Spinal cord (tissue), 10 donors: ENCODE data around the gene PLXNB1. TPM values are rescaled to one million over a fixed set of nuclear protein-coding genes. Genes with fewer than 3 reads are reported as not detected.
"Not testable (repeated sequence)": the region's sequence is repeated elsewhere in the genome, so short reads cannot be mapped to it uniquely, and the experiment has no call there.

Experiments used
- DNase-seq, 6 donors: peaks; one replicate each; pipeline versions ENCODE4 v3.0.0 to v3.0.0-alpha.2; 2013 to 2015; ENCODE audit warnings: low spot score in 6 of 6, low read depth in 4 of 6
- H3K27ac ChIP-seq: one replicate; pipeline ENCODE4 v1.5.1; 2013; ENCODE audit warnings: low read depth, low read length, control low read depth
- H3K27me3 ChIP-seq: one replicate; pipeline ENCODE4 v1.6.1; 2013; ENCODE audit warnings: low read length; ENCODE audit not compliant: control insufficient read depth, insufficient read depth
- H3K36me3 ChIP-seq: one replicate; pipeline ENCODE4 v1.6.1; 2013; ENCODE audit warnings: low read length; ENCODE audit not compliant: control insufficient read depth, insufficient read depth
- H3K4me1 ChIP-seq: one replicate; pipeline ENCODE4 v1.6.1; 2013; ENCODE audit warnings: low read length; ENCODE audit not compliant: control insufficient read depth, insufficient read depth
- H3K4me3 ChIP-seq: one replicate; pipeline ENCODE4 v1.5.1; 2013; ENCODE audit warnings: low read depth, low read length, control low read depth
- H3K9me3 ChIP-seq: one replicate; pipeline ENCODE4 v1.6.1; 2013; ENCODE audit warnings: low read length; ENCODE audit not compliant: control insufficient read depth, insufficient read depth
- WGBS: methylation state at CpG from one replicate; pipeline ENCODE4 v1.1.5; 2013; ENCODE audit warnings: missing lambda C conversion rate; ENCODE audit not compliant: insufficient coverage; 5-methylcytosine and 5-hydroxymethylcytosine counted together
- long read RNA-seq, 4 donors: transcript quantifications; one replicate each; lab custom pipeline, GENCODE V29; 2026
- polyA plus RNA-seq, 2 donors: library from polyadenylated mRNA; unstranded; fragments of 120-200 nt; gene quantifications; one replicate each; pipeline ENCODE4 v1.2.1, GENCODE V29; 2013; ENCODE audit not compliant: insufficient read length in 2 of 2
- total RNA-seq, 2 donors: library from RNA; depleted of rRNA in 1 of 2; stranded (reverse); fragments of 120-200 nt in 1 of 2; fragments of >200 nt in 1 of 2; gene quantifications; one replicate each; pipeline versions ENCODE4 v1.2.3 to v1.2.4, GENCODE V29; 2013 to 2014
- donor health status: healthy.

Gene PLXNB1
- 10 to 100 TPM; 37.6 to 70.9 TPM for total RNA-seq
- 100 to 1,000 TPM; 123 to 133 TPM for polyA plus RNA-seq
- long read RNA-seq, donor 1, full-length matches to known transcripts, result 2 of 2 reads
- long read RNA-seq, donor 1, partial matches to known transcripts, result 0 of 2 reads
- long read RNA-seq, donor 1, other reads (novel, unspliced or antisense), result 0 of 2 reads
- long read RNA-seq, donor 2, partial matches to known transcripts, result 0 of 3 reads
- long read RNA-seq, donor 2, other reads (novel, unspliced or antisense), result 0 of 3 reads
- long read RNA-seq, donor 3, result 0 reads
- long read RNA-seq, donor 4, partial matches to known transcripts, result 0 of 2 reads
- long read RNA-seq, donor 4, other reads (novel, unspliced or antisense), result 0 of 2 reads

- Histone ChIP-seq H3K27me3 (no peaks in the 10 kb centered on the region), H3K4me1 (peaks cover 45% of the 10 kb centered on the region), H3K9me3 (no peaks in the 10 kb centered on the region), H3K27ac (peak within 1 kb of the TSS; percentile 78), H3K36me3 (peaks cover 40% of the 10 kb centered on the region), H3K4me3 (peak within 1 kb of the TSS; percentile 54)
- peak in 2 of 6 donors; percentile 67 to 75 for DNase-seq
- WGBS, result 10% methylated on average over 14 of the region's 15 CpGs
These were observed at the start of gene PLXNB1 for GRCh38 chr3:48429960-48430707. TSS of gene PLXNB1 (minus strand) at chr3:48430086. CDS start at chr3:48424611, 5,475 bp downstream.

- H3K4me1 ChIP-seq, result no peaks in the 10 kb centered on the region
- no peaks in the 10 kb centered on the region for H3K27me3 ChIP-seq
- no peak overlapping the region for H3K4me3 ChIP-seq
- 79% methylated on average over 18 of the region's 19 CpGs for WGBS
- peaks cover 26% of the 10 kb centered on the region for H3K36me3 ChIP-seq
- no peaks in the 10 kb centered on the region for H3K9me3 ChIP-seq
- no peak overlapping the region for H3K27ac ChIP-seq
- no peak for DNase-seq
These were observed 49.0 kb upstream of the PLXNB1 start for GRCh38 chr3:48478626-48479555.

- H3K27ac ChIP-seq, result no peak overlapping the region
- peaks cover 26% of the 10 kb centered on the region for H3K36me3 ChIP-seq
- WGBS, result 86% methylated on average over 7 of the region's 9 CpGs
- H3K9me3 ChIP-seq, result no peaks in the 10 kb centered on the region
- H3K27me3 ChIP-seq, result no peaks in the 10 kb centered on the region
- H3K4me1 ChIP-seq, result peaks cover 7% of the 10 kb centered on the region
- DNase-seq, result no peak
- no peak overlapping the region for H3K4me3 ChIP-seq
These were observed 48.2 kb upstream of the PLXNB1 start for GRCh38 chr3:48477959-48478520.

- Histone ChIP-seq H3K27ac (no peak overlapping the region), H3K9me3 (no peaks in the 10 kb centered on the region), H3K36me3 (peaks cover 26% of the 10 kb centered on the region), H3K4me1 (peaks cover 20% of the 10 kb centered on the region), H3K4me3 (no peak overlapping the region), H3K27me3 (no peaks in the 10 kb centered on the region)
- 91% methylated on average over 9 of the region's 9 CpGs for WGBS
- no peak for DNase-seq
These were observed 46.7 kb upstream of the PLXNB1 start for GRCh38 chr3:48476426-48477053.

GRCh38 chr3:48475188-48475587, 45.3 kb upstream of the PLXNB1 start:
- H3K9me3 ChIP-seq, result no peaks in the 10 kb centered on the region
- peaks cover 32% of the 10 kb centered on the region for H3K36me3 ChIP-seq
- H3K27me3 ChIP-seq, result no peaks in the 10 kb centered on the region
- no peak overlapping the region for H3K4me3 ChIP-seq
- no peak overlapping the region for H3K27ac ChIP-seq
- no peak for DNase-seq
- peaks cover 25% of the 10 kb centered on the region for H3K4me1 ChIP-seq
- WGBS, result 77% methylated on average over 10 of the region's 11 CpGs

- DNase-seq, result no peak
- 41% methylated on average over 3 of the region's 4 CpGs for WGBS
- H3K4me3 ChIP-seq, result no peak overlapping the region
- H3K27me3 ChIP-seq, result no peaks in the 10 kb centered on the region
- H3K36me3 ChIP-seq, result peaks cover 37% of the 10 kb centered on the region
- H3K9me3 ChIP-seq, result no peaks in the 10 kb centered on the region
- H3K27ac ChIP-seq, result no peak overlapping the region
- peaks cover 29% of the 10 kb centered on the region for H3K4me1 ChIP-seq
These were observed 44.7 kb upstream of the PLXNB1 start for GRCh38 chr3:48474619-48475018.

GRCh38 chr3:48474031-48474430, 44.1 kb upstream of the PLXNB1 start:
- H3K4me3 ChIP-seq, H3K27me3 ChIP-seq, H3K27ac ChIP-seq, DNase-seq, H3K9me3 ChIP-seq: not testable (repeated sequence)
- Histone ChIP-seq H3K4me1 (peaks cover 35% of the 10 kb centered on the region), H3K36me3 (peaks cover 42% of the 10 kb centered on the region)
- WGBS, result 79% methylated on average over 3 of the region's 4 CpGs

- 86% methylated on average over 3 of the region's 5 CpGs for WGBS
- H3K4me1 ChIP-seq, result peaks cover 39% of the 10 kb centered on the region
These were observed 43.7 kb upstream of the PLXNB1 start for GRCh38 chr3:48473617-48473952.

More at GRCh38 chr3:48473617-48473952, 43.7 kb upstream of the PLXNB1 start:
- Histone ChIP-seq H3K4me3 (peak overlapping the region; percentile 82), H3K27me3 (no peaks in the 10 kb centered on the region), H3K9me3 (no peaks in the 10 kb centered on the region), H3K27ac (peak overlapping the region; percentile 97), H3K36me3 (peaks cover 43% of the 10 kb centered on the region)
- peak in 1 of 6 donors; percentile 10 for DNase-seq
